ENCODE measurements around the gene MOB3A.

GRCh38 chr19:2027361-2027760 is 68.8 kb downstream of the MOB3A start:
- TF ChIP-seq USF2 (CRISPR knock-in tag; IDR thresholded peaks at IDR 0.05): no peak
- no peak for TF ChIP-seq ZNF445 (CRISPR knock-in tag; IDR thresholded peaks at IDR 0.05; ENCODE audit: low read depth)
- no peak for TF ChIP-seq POLR2AphosphoS2 (IDR thresholded peaks at IDR 0.05; ENCODE audit: low read length)
- no peak for TF ChIP-seq CHD1 (IDR thresholded peaks at IDR 0.05; ENCODE audit: low read length)
- TF ChIP-seq TAF1 (IDR thresholded peaks at IDR 0.05; ENCODE audit: control insufficient read depth, extremely low read depth, insufficient read depth, low read length, severe bottlenecking): no peak

Measured in K562 (cell line).